Fibroblast of the conjunctiva (primary cell): ENCODE results near the gene TPK1.
A peak's percentile ranks its signal among the peaks of the same experiment; 100 is the strongest.

Experiments
- DNase-seq: peaks from one replicate; pipeline ENCODE4 v3.0.0-alpha.2; 2010; ENCODE audit warnings: low read depth

TPK1 gene

DNA sequence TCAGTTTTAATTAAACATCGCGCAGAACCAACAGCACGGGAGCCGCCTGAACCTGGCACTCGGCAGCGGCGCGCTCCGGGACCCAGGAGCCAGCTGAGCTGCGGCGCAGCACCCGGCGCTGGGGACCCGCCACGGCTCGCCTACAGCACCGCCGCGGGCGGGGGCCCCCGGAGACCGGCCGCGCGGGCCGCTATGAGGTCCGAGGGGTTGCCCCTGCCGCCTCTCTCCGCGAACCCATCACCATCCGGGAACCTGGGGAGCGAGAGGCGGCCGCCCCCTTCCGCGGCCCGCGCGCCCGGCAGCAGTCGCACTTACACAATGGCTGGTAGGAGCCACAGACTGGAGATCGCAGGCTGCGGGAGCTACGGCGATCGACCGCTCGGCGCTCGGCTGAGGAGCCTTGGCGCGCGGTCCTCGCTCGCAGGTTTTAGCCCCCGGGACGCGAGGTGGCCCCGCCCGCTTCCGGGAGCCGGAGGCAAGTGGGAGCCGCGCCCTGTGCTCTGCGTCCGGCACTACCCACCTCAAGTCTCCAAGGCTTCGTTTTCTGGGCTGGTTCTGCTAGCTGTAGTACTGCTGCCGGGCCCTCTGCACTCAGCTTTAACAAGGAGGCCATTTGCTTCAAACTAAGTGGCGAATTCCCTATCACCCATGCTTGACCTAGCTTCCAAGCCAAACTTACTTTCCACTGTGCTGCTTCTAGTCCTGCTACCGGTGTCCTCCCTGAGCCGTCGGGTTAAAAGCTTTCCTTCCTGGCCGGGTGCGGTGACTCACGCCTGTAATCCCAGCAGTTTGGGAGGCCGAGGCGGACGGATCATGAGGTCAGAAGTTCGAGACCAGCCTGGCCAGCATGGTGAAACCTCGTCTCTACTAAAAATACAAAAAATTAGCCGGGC is at the start of gene TPK1:
TPK1 (minus strand) TSS at position 402 of the 893 bp plus-strand sequence. CDS start 451 bp downstream, outside the sequence.
- DNase-seq: peak; percentile 88

DNA sequence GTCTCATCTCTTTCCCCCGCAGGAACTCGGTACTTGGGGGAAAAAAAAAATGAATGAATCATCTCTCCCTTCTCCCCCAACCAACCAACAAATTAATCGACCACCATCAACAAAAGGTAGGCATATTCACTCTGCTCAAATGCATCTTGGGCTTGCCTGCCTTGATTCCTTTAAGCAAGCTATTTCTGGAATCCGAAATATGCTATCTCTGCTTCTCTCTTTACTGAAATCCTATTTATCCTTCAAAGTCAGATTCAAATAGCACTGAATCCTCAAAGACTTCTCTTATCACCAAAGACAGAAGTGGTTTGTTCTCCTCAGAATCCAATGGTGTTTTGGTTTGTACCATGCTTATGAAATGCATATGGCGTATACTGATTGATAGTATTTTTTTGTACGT is 49.6 kb upstream of the TPK1 start:
- no peak for DNase-seq

DNA sequence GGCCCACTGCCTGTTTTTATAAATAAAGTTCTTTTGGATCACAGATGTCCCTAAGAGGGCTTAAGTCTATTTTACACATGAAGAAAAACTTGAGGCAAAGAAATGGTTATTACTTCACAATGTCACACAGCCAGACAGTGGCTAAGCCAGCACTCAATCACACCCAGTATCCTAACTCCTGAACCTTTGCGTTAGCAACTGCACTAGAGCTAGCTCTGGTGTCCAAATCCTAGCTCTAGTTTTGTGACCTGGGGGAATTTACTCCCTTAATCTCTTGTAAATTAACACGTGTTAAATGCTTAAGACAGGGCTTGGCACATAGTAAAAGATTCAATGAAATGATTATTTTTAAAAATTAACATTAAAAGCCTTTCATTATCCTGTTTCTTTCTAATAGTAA is 49.0 kb upstream of the TPK1 start:
- DNase-seq: no peak

DNA sequence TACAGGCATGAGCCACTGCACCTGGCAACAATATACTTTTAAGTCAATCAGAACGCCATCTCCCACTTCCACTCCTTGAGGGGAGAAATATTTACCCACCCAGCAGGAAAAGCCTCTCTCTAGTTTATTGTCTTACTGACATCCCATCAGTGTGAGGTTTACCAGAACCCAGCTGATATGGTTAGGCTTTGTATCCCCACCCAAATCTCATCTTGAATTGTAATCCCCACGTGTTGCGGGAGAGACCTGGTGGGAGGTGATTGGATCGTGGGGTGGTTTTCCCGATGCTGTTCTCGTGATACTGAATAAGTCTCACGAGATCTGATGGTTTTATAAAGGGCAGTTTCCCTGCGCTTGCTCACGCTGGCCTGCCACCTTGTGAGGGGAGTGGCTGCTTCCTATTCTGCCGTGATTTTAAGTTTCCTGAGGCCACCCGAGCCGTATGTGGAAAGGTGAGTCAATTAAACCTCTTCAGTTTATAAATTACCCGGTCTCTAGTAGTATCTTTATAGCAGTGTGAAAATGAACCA is 37.5 kb upstream of the TPK1 start:
- no peak for DNase-seq

DNA sequence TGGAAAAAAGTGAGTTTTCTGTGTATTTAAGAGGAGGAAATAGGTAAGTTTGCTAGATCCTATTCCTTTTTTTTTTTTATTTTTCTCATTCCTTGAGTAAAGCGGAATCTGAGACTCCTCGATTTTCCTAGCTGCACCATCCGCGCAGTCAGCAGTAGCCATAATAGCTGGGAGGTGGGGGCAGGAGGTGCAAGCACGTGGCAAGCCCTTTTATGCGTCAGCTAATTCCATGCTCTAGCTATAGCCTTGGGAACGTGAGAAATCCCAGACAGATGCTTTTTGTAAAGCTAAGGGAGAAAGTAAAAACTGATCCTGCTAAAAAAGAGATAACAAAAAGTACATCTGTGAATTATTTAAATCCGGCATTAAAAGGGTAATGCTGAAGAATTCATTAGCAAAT is 33.2 kb upstream of the TPK1 start:
- DNase-seq: no peak

DNA sequence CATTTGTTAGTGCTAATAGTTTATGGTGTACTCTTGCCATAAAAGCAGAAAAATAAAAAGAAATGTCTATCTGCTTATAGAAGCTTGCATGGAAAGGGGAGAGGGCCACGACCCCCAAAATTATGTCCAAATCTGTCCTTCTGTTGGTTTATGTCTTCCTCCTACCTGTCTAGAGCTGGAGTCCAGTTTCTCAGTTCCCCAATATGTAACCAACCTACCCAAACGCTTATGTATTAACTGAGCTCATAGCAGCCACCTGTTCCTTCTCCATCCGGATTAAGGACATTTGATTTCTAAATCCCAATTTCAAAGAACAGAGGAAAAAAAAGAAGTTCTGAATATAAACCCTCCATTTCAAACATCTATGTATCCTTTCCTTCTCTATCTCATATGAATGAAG is 30.3 kb upstream of the TPK1 start:
- DNase-seq: no peak

DNA sequence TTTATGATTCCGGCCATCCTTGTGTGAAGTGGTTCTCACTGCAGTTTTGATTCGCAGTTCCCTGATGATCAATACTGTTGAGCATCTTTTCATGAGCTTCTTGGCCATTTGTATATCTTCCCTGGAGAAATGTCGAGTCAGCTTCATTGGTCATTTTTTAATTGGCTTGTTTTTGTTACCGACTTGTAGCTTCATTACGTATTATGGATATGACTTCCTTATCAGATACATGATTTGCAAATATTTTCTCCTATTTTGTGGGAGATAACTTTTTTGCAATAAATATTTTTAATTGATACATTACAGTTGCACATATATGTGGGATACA is 27.4 kb upstream of the TPK1 start:
- DNase-seq: no peak

DNA sequence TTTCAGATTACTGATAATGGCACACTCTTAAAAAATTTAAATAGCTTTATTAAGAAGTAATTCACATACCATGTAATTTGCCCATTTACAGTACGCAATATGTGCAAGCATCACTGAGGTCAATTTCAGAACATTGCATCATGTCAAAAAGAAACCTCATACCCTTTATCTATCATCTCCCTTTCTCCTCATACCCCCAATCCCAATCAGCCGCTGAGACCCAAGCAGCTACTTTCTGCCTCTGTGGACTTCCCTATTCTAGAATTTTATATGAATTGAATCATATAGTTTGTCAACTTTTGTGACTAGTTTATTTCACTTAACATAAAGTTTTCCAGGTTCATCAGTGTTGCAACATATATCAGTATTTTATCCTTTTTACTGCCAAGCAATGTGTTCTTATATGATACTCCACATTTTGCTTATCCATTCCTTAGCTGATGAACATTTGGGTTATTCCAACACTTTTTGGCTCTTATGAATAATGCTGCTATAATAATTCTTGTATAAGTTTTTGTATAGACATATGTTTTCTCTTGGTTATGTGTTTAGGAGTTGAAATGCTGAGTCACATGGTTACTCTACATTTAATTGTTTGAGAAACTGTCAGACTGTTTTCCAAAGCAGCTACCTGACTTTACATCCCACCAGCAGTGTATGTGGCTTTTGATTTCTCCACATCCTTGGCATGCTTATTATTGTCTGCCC is 26.9 kb upstream of the TPK1 start:
- no peak for DNase-seq

DNA sequence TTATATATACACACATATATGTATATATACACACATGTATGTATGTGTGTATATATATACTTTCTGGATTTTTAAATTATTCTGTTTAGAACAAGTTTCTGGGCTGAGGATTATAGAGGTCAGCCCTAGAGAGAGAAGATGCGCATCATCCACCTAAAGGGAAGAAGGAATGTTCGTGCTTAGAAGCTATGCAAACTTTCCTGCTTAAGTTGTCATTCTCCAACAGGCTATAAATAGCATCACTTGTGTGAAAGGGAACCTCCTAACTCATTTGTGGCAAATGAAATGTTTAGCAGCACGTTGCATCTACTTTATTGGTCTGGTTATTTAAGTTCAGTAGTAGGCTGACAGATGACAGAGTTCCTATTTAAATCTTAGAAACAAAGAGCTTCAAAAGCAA is 23.9 kb upstream of the TPK1 start:
- no peak for DNase-seq

DNA sequence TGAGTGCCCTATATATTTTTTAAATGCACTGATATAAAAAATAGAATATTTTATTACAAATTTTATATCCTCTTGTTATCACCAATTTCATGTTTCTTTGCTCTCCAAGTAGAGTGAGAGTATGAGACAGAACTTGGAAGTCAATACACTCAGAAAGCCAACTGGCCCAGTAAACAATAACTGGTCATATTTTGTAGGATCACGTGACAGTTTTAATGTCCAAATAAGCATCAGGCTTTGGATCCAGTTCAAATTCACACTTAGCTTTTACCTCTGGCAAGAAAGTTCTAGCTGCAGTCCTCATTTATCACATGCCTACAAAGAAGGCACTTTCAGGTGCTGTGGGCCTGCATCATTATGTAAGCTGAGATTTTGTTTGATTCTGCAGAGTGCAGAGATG is 21.6 kb upstream of the TPK1 start:
- DNase-seq: no peak

DNA sequence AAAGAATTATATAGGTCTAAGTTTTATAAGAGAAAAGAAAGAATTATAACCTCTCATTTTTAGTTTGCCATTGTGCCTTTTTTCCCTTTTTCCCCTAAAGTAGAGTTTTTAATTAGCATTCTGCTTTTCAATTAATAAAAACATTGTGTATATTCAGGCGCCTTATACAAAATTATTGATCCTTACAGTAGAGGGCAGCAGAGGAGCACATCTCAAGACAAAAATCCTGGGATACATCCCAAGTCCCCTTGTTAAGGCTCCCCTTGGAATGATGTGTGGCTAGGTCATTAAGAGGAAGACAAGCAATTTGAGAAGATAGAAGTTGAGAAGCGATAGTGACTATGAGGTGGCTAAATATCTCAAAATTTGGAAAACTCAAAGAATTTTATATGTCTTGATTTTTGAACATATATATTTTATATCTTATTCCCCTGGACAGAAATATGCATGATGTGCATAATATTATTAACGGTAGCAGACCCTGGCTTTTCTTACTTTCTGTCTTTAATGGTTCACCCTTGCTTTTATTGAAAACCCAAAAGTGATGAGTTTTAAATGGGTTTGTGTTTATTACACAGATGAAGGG is 19.1 kb upstream of the TPK1 start:
- no peak for DNase-seq

DNA sequence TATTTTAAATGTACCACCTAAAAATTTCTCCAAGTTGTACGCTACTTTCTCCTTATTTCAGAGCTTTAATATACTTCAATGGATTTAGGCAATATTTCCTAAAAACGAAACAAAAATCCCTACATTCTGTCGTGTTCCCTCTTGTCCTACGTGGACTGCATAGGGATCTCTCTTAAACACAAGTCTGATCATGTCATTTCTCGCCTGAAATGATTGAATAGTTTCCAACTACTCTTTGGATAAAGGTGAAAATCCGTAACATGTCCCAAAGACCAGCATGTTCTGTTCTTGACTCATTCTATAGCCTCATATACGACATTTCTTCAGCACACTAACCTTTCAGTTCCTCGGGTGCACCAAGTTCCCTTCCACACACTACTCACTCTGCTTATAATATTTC is 17.7 kb upstream of the TPK1 start:
- no peak for DNase-seq

DNA sequence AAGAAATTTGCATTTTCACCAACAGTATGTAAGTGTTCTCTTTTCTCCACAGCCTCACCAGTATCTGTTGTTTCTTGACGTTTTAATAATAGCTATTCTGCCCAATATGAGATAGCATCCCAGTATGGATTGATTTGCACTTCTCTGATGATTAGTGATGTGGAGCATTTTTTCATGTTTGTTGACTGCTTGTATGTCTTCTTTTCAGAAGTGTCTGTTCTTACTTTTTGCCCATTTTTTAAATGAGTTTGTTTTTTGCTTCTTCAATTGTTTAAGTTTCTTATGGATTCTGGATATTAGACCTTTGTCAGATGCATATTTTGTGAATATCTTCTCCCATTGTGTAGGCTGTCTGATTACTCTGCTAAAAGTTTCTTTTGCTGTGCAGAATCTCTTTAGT is 12.2 kb upstream of the TPK1 start:
- DNase-seq: no peak

DNA sequence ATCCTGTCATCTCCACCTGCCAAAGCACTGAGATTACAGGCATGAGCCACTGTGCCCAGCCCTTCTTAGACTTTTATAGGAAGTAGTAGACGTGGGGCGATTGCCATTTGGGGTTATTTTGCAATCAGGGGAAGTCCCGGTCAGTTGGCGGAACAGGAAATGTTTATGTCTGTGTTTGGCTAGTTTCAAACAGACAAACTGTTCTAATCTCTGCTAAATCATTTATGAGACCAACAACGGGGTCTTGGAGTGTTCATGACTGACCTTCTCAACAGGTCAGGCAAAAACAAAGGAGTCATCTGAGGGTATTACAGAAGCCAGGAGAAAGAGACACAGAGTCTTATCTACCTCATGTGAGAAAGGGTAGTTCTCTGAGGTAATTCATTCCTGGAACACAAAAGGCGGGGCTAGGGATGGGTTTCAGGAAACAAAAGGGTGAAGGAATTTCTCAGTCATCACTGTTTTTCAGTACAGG is 6.6 kb upstream of the TPK1 start:
- no peak for DNase-seq

DNA sequence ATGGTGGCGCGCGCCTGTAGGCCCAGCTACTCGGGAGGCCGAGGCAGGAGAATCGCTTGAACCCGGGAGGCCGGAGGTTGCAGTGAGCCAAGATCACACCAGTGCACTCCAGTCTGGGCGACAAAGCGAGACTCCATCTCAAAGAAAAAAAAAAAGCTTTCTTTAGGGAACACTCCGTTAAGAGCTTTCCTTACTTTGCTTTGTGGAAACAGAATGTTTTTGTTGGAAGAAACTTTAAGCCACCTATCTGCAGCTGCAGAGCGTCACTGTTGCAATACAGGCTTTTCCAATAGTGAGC is 641 bp upstream of the TPK1 start:
- no peak for DNase-seq

DNA sequence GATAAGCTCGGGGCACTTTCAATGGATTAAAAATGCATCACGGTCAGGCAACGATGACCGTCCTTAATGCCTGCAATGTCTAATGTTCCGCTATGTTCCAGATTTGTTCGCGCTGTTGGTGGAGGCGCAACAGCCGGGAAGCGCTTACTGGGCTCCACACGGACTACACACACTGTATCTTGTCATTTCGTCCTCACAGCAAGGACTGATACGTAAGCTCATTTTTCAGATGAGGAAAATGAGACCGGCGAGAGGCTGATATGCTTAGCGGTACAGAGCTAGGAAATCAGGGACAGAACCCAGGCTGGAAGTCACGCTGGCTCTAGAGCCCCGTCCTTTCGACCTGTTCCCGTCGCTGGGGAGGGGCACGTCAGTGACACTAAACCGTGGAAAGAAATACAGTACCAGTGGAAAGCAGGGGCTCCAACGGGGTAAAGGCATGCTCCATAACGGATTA is 670 bp downstream of the TPK1 start:
- DNase-seq: no peak

DNA sequence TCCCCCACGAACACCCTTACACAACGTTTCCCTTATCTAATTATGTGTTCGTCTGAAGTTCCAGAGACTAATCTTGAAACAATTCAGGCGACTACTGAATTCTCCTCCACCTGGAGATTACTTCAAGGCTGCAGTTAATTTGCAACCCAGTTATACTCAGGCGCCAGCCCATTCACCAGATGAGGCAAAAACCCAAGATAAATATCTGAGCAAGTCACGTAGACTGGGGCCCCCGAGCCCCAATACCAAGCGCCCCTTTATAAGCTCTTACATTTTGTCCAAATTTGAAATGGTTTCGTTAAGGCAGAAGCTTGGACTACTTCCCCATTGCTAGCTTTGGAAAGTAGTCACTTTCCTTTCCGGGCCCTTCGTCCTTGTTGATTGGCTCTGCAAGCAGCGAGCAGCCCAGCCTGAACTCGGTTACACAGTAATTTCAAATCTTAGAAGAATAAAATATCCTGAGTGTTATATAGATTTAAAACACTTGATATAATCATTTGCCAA is 1.2 kb downstream of the TPK1 start:
- no peak for DNase-seq

DNA sequence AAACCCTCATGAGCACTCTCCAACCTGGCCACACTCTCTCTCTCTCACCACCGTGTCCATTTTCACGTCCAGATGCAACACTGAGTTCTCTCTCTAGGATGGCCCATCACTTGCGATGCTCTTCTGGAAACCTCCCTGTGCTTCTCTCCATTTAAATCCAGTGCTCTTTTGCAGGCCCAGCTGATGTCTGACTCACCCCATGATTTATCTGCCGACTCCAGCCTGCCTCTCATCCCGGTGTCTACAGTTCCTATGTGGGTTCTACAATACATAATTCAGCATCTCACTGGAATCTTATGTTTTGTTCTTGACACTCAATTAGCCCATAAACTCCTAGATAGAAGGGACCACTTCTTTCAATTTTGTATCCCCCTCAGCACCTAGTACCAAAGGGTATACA is 5.0 kb downstream of the TPK1 start:
- DNase-seq: no peak

DNA sequence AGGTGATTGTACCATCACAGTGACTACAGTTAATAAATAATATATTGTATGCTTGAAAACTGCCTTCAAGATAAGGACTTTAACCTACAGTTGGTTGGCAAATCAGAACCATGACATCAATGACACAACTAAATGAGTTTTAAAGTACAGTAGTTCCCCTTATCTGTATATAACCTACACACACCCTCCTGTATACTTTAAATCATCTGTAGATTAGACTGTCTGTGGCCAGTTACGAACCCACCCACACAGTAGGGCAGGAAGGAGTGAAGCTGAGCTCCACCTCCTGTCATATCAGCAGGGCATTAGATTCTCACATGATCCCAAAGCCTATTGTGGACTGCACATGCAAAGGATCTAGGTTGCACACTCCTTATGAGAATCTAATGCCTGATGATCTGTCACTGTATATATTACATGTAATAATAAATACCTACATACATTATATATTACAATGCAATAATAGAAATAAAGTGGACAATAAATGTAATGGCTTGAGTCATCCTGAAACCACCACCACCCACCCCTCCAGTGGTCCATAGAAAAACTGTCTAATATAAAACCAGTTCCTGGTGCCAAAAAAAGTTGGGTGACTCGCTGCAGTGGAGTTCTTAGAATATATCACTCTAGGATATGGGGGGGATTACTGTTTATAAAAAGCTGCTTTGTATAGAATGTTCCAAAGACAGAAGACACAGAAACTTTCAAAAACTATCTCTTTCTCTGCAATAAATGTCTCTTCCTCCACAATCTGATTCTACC is 5.6 kb downstream of the TPK1 start:
- no peak for DNase-seq

DNA sequence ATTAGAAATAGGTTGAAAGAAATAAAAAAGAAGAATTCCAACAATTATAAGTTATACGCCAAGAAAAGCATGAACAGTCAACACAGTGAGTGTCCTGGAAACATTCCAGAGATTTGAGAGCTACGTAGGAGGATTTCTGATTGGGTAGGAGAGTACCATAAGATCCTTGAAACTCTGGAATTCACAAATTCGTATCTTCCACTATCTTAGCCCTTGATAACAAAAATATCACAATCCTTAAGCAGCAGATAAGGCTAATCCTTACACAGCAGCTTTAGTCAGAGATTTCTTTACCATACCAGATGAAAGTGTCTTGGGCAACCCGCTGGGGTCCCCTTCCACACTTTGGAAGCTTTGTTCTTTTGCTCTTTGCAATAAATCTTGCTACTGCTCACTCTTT is 8.2 kb downstream of the TPK1 start:
- DNase-seq: peak; percentile 63

DNA sequence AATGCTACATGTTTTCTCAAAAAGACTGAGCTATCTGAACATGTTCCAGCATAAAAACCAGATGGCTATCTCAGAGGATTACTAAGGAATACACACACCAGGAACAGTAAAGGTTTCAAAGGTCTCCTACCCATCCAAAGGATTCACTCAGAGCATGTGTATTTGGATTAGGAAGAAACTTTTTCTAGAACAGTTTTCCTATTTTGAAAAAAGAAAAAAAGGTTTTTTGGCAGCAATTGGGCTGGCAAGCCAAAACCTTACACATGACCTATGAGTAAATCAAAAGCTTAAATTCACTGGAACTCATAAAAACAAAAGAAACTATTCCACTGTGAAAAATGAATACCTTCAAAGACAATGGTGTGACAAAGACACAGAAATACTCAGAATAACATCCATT is 9.6 kb downstream of the TPK1 start:
- no peak for DNase-seq

DNA sequence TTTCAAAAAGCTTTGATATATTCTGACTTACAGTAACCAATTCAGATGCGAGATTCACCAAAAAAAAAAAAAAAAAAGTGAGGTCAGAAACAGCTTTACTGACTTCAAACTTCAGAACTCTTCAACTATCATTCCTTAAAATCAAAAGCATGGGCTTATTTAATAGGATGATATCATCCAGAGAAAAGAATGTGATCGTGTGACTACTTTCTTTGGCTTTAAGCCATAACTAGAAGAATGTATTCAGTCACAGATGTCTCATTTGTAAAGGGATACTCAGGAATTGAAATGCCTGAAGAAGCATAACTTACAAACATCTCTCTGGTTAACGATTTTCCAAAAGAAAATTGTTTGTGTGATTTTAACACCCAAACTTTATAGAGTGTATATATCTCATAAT is 11.5 kb downstream of the TPK1 start:
- peak; percentile 42 for DNase-seq
